Measurements from ENCODE around the gene OR6C74. TPM values are rescaled to one million over a fixed set of nuclear protein-coding genes. Genes with fewer than 3 reads are reported as not detected.

OR6C74 gene
- total RNA-seq, 4 donors from 2014 or later, result not detected

DNA sequence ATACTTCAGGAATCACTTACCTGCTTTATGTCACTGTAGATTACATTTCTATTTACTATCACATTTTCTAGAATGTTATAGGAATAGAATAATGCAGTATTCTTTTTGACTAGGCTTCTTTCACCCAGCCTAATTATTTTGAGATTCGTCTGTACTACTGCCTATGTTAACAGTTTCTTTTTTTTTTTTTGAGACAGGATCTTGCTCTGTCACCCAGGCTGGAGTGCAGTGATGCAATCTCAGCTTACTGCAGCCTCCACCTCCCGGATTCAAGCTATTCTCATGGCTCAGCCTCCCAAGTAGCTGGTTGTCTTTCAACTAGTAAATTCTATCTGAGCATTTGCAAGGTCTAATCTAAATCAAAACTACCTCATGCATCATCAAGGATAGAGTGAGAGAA is 45.6 kb downstream of the OR6C74 start:
- H3K36me3 ChIP-seq, result no peaks in the 10 kb centered on the region
- no peak overlapping the region for H3K4me3 ChIP-seq
- H3K27ac ChIP-seq, result no peak overlapping the region
- TF ChIP-seq, protein P1, sequence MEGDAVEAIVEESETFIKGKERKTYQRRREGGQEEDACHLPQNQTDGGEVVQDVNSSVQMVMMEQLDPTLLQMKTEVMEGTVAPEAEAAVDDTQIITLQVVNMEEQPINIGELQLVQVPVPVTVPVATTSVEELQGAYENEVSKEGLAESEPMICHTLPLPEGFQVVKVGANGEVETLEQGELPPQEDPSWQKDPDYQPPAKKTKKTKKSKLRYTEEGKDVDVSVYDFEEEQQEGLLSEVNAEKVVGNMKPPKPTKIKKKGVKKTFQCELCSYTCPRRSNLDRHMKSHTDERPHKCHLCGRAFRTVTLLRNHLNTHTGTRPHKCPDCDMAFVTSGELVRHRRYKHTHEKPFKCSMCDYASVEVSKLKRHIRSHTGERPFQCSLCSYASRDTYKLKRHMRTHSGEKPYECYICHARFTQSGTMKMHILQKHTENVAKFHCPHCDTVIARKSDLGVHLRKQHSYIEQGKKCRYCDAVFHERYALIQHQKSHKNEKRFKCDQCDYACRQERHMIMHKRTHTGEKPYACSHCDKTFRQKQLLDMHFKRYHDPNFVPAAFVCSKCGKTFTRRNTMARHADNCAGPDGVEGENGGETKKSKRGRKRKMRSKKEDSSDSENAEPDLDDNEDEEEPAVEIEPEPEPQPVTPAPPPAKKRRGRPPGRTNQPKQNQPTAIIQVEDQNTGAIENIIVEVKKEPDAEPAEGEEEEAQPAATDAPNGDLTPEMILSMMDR (IDR thresholded peaks at IDR 0.05), result no peak
- no peak for TF ChIP-seq POLR2A (IDR thresholded peaks at IDR 0.05)
- no peak for DNase-seq
- H3K27me3 ChIP-seq, result no peaks in the 10 kb centered on the region
- no peaks in the 10 kb centered on the region for H3K4me1 ChIP-seq
- intact Hi-C loops (cut with DNase I; ENCODE audit: low total_unique reads), result no loop called here
- H3K9me3 ChIP-seq, result no peaks in the 10 kb centered on the region

Other genes starting within 250 kb of the OR6C74 start
- gene NEUROD4, start 224.6 kb upstream of the OR6C74 start, total RNA-seq, result not detected
- not detected for gene OR9K2, start 118.2 kb upstream of the OR6C74 start, total RNA-seq
- not detected for gene OR10A7, start 23.6 kb upstream of the OR6C74 start, total RNA-seq
- gene OR6C6, start 52.0 kb downstream of the OR6C74 start, total RNA-seq, result not detected
- gene OR6C1, start 69.7 kb downstream of the OR6C74 start, total RNA-seq, result not detected
- not detected for gene OR6C3, start 86.1 kb downstream of the OR6C74 start, total RNA-seq
- gene OR6C75, start 118.4 kb downstream of the OR6C74 start, total RNA-seq, result not detected
- not detected for gene OR6C65, start 155.9 kb downstream of the OR6C74 start, total RNA-seq
- gene OR6C76, start 181.6 kb downstream of the OR6C74 start, total RNA-seq, result not detected
- not detected for gene OR6C2, start 199.5 kb downstream of the OR6C74 start, total RNA-seq
- not detected for gene OR6C70, start 225.5 kb downstream of the OR6C74 start, total RNA-seq
- not detected for gene OR6C68, start 247.8 kb downstream of the OR6C74 start, total RNA-seq